ENCODE measurements around the gene MED9. TPM values are rescaled to one million over a fixed set of nuclear protein-coding genes. Genes with fewer than 3 reads are reported as not detected.

The MED9 gene
- total and polyA plus RNA-seq, 10 of the 15 experiments (the other 5 are each of a cell fraction or from before 2014, with no cell fraction given) = 1.5 to 22.4 (median 14.8) TPM

GRCh38 chr17:17525311-17525710, 48.5 kb downstream of the MED9 start:
- Histone ChIP-seq H3K9me3 (replicated peaks; ENCODE audit: control insufficient read depth, insufficient read depth, low read length) (no peaks in the 10 kb centered on the region), H2AFZ (ENCODE audit: control insufficient read depth, low read depth, low read length) (no peak overlapping the region), H3K4me2 (ENCODE audit: control insufficient read depth, insufficient read depth) (no peak overlapping the region), H3K4me3 (no peak overlapping the region), H4K20me1 (ENCODE audit: control insufficient read depth, insufficient read depth) (no peaks in the 10 kb centered on the region), H3K4me1 (ENCODE audit: control insufficient read depth, insufficient read depth, low read length) (no peaks in the 10 kb centered on the region), H3K79me2 (ENCODE audit: control insufficient read depth, insufficient read depth, low read length) (no peaks in the 10 kb centered on the region), H3K27me3 (replicated peaks in 1 of 2; ENCODE audit: control insufficient read depth in 2 of 2, insufficient read depth in 2 of 2, low read length in 1 of 2) (no peaks in the 10 kb centered on the region), H3K27ac (ENCODE audit: control insufficient read depth, insufficient read depth) (no peak overlapping the region), H3K36me3 (ENCODE audit: control insufficient read depth in 2 of 2, insufficient read depth in 2 of 2, low read length in 1 of 2) (no peaks in the 10 kb centered on the region), H3K9ac (ENCODE audit: control insufficient read depth, insufficient read depth, low read length) (no peak overlapping the region)
- TF ChIP-seq ZZZ3 (IDR thresholded peaks at IDR 0.05; ENCODE audit: control insufficient read depth, insufficient read length, low read depth) (no peak), EZH2 (IDR thresholded peaks at IDR 0.05; ENCODE audit: borderline replicate concordance, control insufficient read depth, low read depth, low read length) (no peak)
- TF ChIP-seq, protein P1, sequence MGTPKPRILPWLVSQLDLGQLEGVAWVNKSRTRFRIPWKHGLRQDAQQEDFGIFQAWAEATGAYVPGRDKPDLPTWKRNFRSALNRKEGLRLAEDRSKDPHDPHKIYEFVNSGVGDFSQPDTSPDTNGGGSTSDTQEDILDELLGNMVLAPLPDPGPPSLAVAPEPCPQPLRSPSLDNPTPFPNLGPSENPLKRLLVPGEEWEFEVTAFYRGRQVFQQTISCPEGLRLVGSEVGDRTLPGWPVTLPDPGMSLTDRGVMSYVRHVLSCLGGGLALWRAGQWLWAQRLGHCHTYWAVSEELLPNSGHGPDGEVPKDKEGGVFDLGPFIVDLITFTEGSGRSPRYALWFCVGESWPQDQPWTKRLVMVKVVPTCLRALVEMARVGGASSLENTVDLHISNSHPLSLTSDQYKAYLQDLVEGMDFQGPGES (IDR thresholded peaks at IDR 0.05) = no peak
- DNase-seq (ENCODE audit: low read depth, low spot score) (no peak), FAIRE-seq (no peak), ATAC-seq (no peak)
- WGBS (ENCODE audit: insufficient coverage, insufficient replicate concordance, low lambda C conversion rate, missing lambda C conversion rate) = 78% methylated on average over 15 of the region's 15 CpGs
- ChIA-PET RAD21 (ENCODE audit: unreplicated experiment) (no interaction called here), SMC1A (ENCODE audit: uncharacterized antibody, unreplicated experiment) (no interaction called here), CTCF (interaction anchor here (0.6 kb wide), 1 partner anchor 50 kb away, joined by 3 read pairs; no protein-coding TSS in a partner anchor), POLR2A (no interaction called here)
- in situ Hi-C loops (cut with MboI) (no loop called here), intact Hi-C loops (cut with micrococcal nuclease; ENCODE audit: unreplicated experiment) (no loop called here)
- no TSS peak for BruUV-seq (replicated peaks)

DNA sequence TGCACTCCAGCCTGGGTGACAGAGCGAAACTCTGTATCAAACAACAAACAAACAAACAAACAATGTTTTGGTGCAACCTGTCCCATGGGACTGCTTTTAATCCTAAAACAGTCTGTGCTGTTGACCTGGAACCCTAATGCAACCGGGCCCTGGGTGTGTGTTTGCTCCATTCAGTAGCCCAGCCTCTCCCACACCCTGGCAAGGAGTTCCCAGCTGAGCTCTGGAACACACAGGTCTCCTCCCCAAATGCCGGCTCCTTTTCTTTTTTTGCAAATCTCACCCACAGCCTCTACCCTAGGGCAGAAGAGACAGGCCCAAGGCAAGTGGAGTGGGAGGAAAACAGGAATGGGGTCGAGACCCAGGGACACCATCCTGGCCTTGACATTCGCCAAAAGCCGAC, 49.2 kb downstream of the MED9 start:
- Histone ChIP-seq H3K9ac (ENCODE audit: control insufficient read depth, insufficient read depth, low read length) (no peak overlapping the region), H3K4me3 (no peak overlapping the region), H3K79me2 (ENCODE audit: control insufficient read depth, insufficient read depth, low read length) (no peaks in the 10 kb centered on the region), H2AFZ (ENCODE audit: control insufficient read depth, low read depth, low read length) (no peak overlapping the region), H4K20me1 (ENCODE audit: control insufficient read depth, insufficient read depth) (no peaks in the 10 kb centered on the region), H3K4me2 (ENCODE audit: control insufficient read depth, insufficient read depth) (no peak overlapping the region), H3K27me3 (replicated peaks in 1 of 2; ENCODE audit: control insufficient read depth in 2 of 2, insufficient read depth in 2 of 2, low read length in 1 of 2) (no peaks in the 10 kb centered on the region), H3K36me3 (ENCODE audit: control insufficient read depth in 2 of 2, insufficient read depth in 2 of 2, low read length in 1 of 2) (no peaks in the 10 kb centered on the region), H3K27ac (ENCODE audit: control insufficient read depth, insufficient read depth) (no peak overlapping the region), H3K4me1 (ENCODE audit: control insufficient read depth, insufficient read depth, low read length) (no peaks in the 10 kb centered on the region), H3K9me3 (replicated peaks; ENCODE audit: control insufficient read depth, insufficient read depth, low read length) (no peaks in the 10 kb centered on the region)
- intact Hi-C loops (cut with micrococcal nuclease; ENCODE audit: unreplicated experiment) = no loop called here
- FAIRE-seq (no peak), DNase-seq (ENCODE audit: low read depth, low spot score) (no peak), ATAC-seq (no peak)
- BruUV-seq (replicated peaks) = no TSS peak
- ChIA-PET POLR2A (no interaction called here), SMC1A (ENCODE audit: uncharacterized antibody, unreplicated experiment) (no interaction called here), CTCF (interaction anchor here (0.6 kb wide), 1 partner anchor 49 kb away, joined by 3 read pairs; no protein-coding TSS in a partner anchor), RAD21 (ENCODE audit: unreplicated experiment) (no interaction called here)
- in situ Hi-C loops (cut with MboI) = no loop called here
- 62% methylated on average over 6 of the region's 6 CpGs for WGBS (ENCODE audit: insufficient coverage, insufficient replicate concordance, low lambda C conversion rate, missing lambda C conversion rate)
- TF ChIP-seq BMI1 (IDR thresholded peaks at IDR 0.05; ENCODE audit: borderline replicate concordance) = no peak
- TF ChIP-seq SIX5 (IDR thresholded peaks at IDR 0.05; ENCODE audit: low read depth, low read length, severe bottlenecking) = no peak
- TF ChIP-seq TCF3 (IDR thresholded peaks at IDR 0.05; ENCODE audit: borderline replicate concordance, insufficient read depth, low read depth, low read length) = no peak
- no peak for TF ChIP-seq CHD1 (IDR thresholded peaks at IDR 0.05; ENCODE audit: low read depth, low read length)
- no peak for TF ChIP-seq STAT1 (conservative IDR thresholded peaks at IDR 0.05)
- TF ChIP-seq EZH2 (IDR thresholded peaks at IDR 0.05; ENCODE audit: borderline replicate concordance, control insufficient read depth, low read depth, low read length) = no peak
- TF ChIP-seq GABPA (IDR thresholded peaks at IDR 0.05; ENCODE audit: low read depth) = no peak
- TF ChIP-seq ZBTB4 (CRISPR knock-in tag; IDR thresholded peaks at IDR 0.05) = no peak
- no peak for TF ChIP-seq PBX3 (IDR thresholded peaks at IDR 0.05; ENCODE audit: insufficient replicate concordance, low read depth, low read length)
